Thoracic aorta (tissue), 2 donors: ENCODE results near the gene GPR37L1. TPM values are rescaled to one million over a fixed set of nuclear protein-coding genes. Genes with fewer than 3 reads are reported as not detected.

Experiments
- ATAC-seq: fragments of 150-250 bp; one replicate; pipeline ENCODE4 v1.8.0; 2017; ENCODE audit warnings: low read depth; ENCODE audit not compliant: insufficient number of reproducible peaks, low FRiP score
- DNase-seq: peaks from one replicate; pipeline ENCODE4 v3.0.0-alpha.2; 2020; ENCODE audit warnings: low spot score
- H3K27ac ChIP-seq, 2 donors: fragments of 200-600 bp; sonication (generic); 1 replicate in 1 of 2; 2 replicates in 1 of 2; pipeline ENCODE4 v1.5.1; 2016; ENCODE audit warnings: mild to moderate bottlenecking in 2 of 2, moderate library complexity in 2 of 2
- H3K27me3 ChIP-seq: fragments of 200-600 bp; sonication (generic); replicated peaks from 2 replicates; pipeline ENCODE4 v1.6.0; 2016; ENCODE audit warnings: mild to moderate bottlenecking; ENCODE audit not compliant: insufficient read depth
- H3K36me3 ChIP-seq: fragments of 200-600 bp; sonication (generic); one replicate; pipeline ENCODE4 v1.5.1; 2016
- H3K4me1 ChIP-seq, 2 donors: fragments of 200-600 bp; sonication (generic); 1 replicate in 1 of 2; 2 replicates in 1 of 2; pipeline versions ENCODE4 v1.5.1 to v1.6.0; 2016; ENCODE audit warnings: low read depth in 2 of 2, mild to moderate bottlenecking in 1 of 2; ENCODE audit not compliant: control insufficient read depth in 1 of 2
- H3K4me3 ChIP-seq: fragments of 200-600 bp; sonication (generic); 2 replicates; pipeline ENCODE4 v1.5.1; 2016; ENCODE audit warnings: mild to moderate bottlenecking
- H3K9me3 ChIP-seq: fragments of 200-600 bp; sonication (generic); 2 replicates; pipeline ENCODE4 v1.5.1; 2016
- CTCF ChIP-seq: fragments of 200-600 bp; sonication (generic); IDR thresholded peaks from one replicate; pipeline ENCODE4 v1.5.1; 2019; ENCODE audit warnings: antibody characterized with exemption
- total RNA-seq, 2 donors: library from RNA; depleted of rRNA; stranded (reverse); fragments of >200 nt; gene quantifications; one replicate each; pipeline versions ENCODE4 v1.1.0 to v1.2.3, GENCODE V29; 2016

GPR37L1 gene
- total RNA-seq, 2 donors from 2014 or later = not detected

DNA sequence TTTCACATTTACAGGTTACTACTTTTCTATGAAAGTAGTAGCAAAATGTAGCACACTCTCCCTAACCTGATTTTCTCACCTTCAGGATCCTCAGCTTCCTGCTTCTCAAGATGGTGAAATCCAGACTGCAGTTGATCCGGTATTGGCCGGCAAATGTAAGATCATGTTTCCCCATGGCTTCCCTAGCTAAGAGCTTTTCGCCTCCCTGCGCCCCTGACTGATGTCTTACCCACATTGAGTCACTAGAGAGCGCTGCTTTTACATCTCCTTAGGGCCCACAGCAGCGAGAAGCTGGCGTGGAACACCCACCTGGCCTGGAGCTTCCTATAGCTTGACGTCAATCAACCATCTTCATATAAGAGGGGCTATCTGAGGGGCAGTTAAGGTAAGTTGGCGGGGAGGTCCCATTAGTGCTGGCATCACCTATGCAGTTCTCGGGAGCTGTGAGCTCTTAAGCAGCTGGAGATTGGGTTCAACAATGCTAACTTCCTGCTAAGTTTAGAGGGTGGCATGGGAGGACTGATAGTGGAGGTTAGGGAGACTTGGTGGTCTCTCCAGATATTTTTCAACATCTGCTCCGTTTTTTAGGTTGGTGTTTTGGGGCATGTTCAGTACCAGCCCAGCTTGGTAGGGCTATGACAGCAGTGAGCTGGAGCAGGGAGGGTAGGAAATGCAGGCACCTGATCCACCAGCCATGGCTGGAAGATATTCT, 32.2 kb downstream of the GPR37L1 start:
- DNase-seq (no peak), ATAC-seq (no peak)
- H3K36me3 ChIP-seq = no peaks in the 10 kb centered on the region
- no peaks in the 10 kb centered on the region for H3K27me3 ChIP-seq
- no peak overlapping the region for H3K27ac ChIP-seq
- no peak overlapping the region for H3K4me3 ChIP-seq
- no peaks in the 10 kb centered on the region for H3K9me3 ChIP-seq
- TF ChIP-seq CTCF = peak; percentile 21
- peaks cover 3 to 7% of the 10 kb centered on the region in 2 donors for H3K4me1 ChIP-seq

- ATAC-seq (no peak), DNase-seq (no peak)
- H3K4me1 ChIP-seq = peaks cover 3 to 7% of the 10 kb centered on the region in 2 donors
- no peaks in the 10 kb centered on the region for H3K9me3 ChIP-seq
- H3K27me3 ChIP-seq = no peaks in the 10 kb centered on the region
- TF ChIP-seq CTCF = no peak
- no peak overlapping the region for H3K4me3 ChIP-seq
- H3K27ac ChIP-seq = no peak overlapping the region
- no peaks in the 10 kb centered on the region for H3K36me3 ChIP-seq
These were observed 32.8 kb downstream of the GPR37L1 start for GRCh38 chr1:202155478-202156021.

DNA sequence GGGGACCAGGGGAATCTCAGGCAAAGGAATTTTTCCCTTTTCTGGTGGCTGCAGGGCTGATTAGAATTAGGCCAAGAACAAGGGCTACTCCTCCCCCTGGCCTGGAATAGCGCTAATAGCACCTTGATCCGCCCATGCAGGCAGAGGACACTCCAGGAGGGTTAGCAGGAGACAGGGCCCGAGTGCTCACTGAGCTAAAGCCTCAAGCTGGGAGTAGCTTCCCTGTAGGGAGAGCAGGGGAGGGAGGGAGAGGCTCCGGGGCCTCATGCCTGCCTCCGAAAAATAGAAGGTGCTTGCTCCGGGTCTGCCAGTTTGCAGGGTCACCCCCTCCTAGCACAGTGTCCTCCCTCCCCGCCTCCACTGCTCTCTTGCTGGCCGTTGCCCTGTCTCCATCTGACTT, 33.9 kb downstream of the GPR37L1 start:
- Histone ChIP-seq H3K9me3 (no peaks in the 10 kb centered on the region), H3K36me3 (no peaks in the 10 kb centered on the region), H3K4me1 (peaks cover 3 to 7% of the 10 kb centered on the region in 2 donors), H3K27ac (no peak overlapping the region), H3K4me3 (no peak overlapping the region), H3K27me3 (no peaks in the 10 kb centered on the region)
- no peak for TF ChIP-seq CTCF
- no peak for DNase-seq
- no peak for ATAC-seq

- Histone ChIP-seq H3K4me1 (peaks cover 3 to 7% of the 10 kb centered on the region in 2 donors), H3K27me3 (no peaks in the 10 kb centered on the region), H3K27ac (no peak overlapping the region), H3K36me3 (no peaks in the 10 kb centered on the region), H3K9me3 (no peaks in the 10 kb centered on the region), H3K4me3 (no peak overlapping the region)
- no peak for ATAC-seq
- no peak for DNase-seq
- no peak for TF ChIP-seq CTCF
These were observed 35.2 kb downstream of the GPR37L1 start for GRCh38 chr1:202157945-202158344.

DNA sequence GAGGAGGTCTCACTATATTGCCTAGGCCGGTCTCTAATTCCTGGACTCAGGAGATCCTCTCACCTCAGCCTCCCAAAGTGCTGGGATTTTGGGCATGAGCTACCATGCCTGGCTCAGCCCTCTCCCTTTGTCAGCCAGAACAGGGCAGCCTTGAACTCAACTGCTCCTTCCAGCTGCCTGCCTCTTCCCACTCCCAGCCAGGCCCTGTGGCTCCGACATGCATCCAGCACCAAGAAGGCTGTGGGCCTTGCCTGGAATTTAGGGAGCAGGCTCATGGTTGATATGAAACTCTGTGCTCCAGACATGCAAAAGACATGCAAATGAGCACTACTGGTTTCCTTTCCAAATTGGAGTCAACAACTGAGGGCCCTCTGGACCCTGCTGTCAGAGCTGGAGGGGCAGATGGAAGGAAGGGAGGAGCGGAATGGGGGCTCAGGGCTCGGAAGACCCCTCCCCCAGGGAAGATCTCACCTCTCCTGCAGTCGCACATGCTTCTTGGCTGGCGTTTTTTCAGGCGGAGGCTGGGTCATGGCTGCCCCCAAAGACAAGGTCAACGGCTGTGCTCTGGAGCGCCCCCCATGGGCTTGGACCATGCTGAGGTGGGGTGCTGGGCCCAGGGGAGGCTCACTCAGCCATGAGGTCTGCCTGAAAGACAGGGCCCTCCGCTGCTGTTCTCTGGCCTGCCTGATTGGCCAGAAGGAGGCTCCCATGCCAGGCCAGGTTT, 36.3 kb downstream of the GPR37L1 start:
- H3K4me3 ChIP-seq = peak overlapping the region; percentile 50
- ATAC-seq (no peak), DNase-seq (no peak)

More for the DNA sequence above, 36.3 kb downstream of the GPR37L1 start:
- peaks cover 3 to 7% of the 10 kb centered on the region in 2 donors for H3K4me1 ChIP-seq
- no peak for TF ChIP-seq CTCF
- H3K27ac ChIP-seq = no peak overlapping the region
- no peaks in the 10 kb centered on the region for H3K9me3 ChIP-seq
- no peaks in the 10 kb centered on the region for H3K27me3 ChIP-seq
- no peaks in the 10 kb centered on the region for H3K36me3 ChIP-seq
